ENCODE results near the gene PXK.
"Not testable (repeated sequence)": the region's sequence is repeated elsewhere in the genome, so short reads cannot be mapped to it uniquely, and the experiment has no call there.

Gene PXK

GRCh38 chr3:58419780-58420507, 87.3 kb downstream of the PXK start:
- no peak for DNase-seq

GRCh38 chr3:58421004-58421403, 88.3 kb downstream of the PXK start:
- DNase-seq = no peak

- DNase-seq = no peak
These were observed 90.1 kb downstream of the PXK start for GRCh38 chr3:58422756-58423325.

- no peak for DNase-seq
These were observed 91.9 kb downstream of the PXK start for GRCh38 chr3:58424613-58425012.

GRCh38 chr3:58425782-58426181, 93.1 kb downstream of the PXK start:
- DNase-seq = no peak

GRCh38 chr3:58427661-58428361, 95.1 kb downstream of the PXK start:
- DNase-seq = no peak

GRCh38 chr3:58429657-58430056, 97.0 kb downstream of the PXK start:
- no peak for DNase-seq

- DNase-seq = no peak
These were observed 100.2 kb downstream of the PXK start for GRCh38 chr3:58432905-58433304.

GRCh38 chr3:58433400-58434167, 100.9 kb downstream of the PXK start, which contains the start of gene PDHB:
PDHB (minus strand) TSS chr3:58433832; CDS start chr3:58433809, 23 bp downstream.
- DNase-seq = peak; percentile 79 to 99 (median 95)

- no peak for DNase-seq
These were observed 101.4 kb downstream of the PXK start for GRCh38 chr3:58434168-58434504.

GRCh38 chr3:58434511-58434910, 101.8 kb downstream of the PXK start:
- no peak for DNase-seq

- no peak for DNase-seq
These were observed 102.3 kb downstream of the PXK start for GRCh38 chr3:58434990-58435389.

GRCh38 chr3:58437276-58437675, 104.6 kb downstream of the PXK start:
- not testable (repeated sequence) for DNase-seq

GRCh38 chr3:58440996-58441355, 108.3 kb downstream of the PXK start:
- not testable (repeated sequence) for DNase-seq

- DNase-seq = no peak
These were observed 109.1 kb downstream of the PXK start for GRCh38 chr3:58441514-58442450.

GRCh38 chr3:58452176-58452575, 119.5 kb downstream of the PXK start:
- no peak for DNase-seq

- no peak for DNase-seq
These were observed 126.5 kb downstream of the PXK start for GRCh38 chr3:58459160-58459559.

- DNase-seq = no peak
These were observed 130.1 kb downstream of the PXK start for GRCh38 chr3:58462829-58463180.

- DNase-seq = peak in 10 of 14 donors; percentile 4 to 50 (median 36)
These were observed 130.7 kb downstream of the PXK start for GRCh38 chr3:58463181-58463941.

GRCh38 chr3:58463942-58464271, 131.2 kb downstream of the PXK start:
- no peak for DNase-seq

- no peak for DNase-seq
These were observed 132.2 kb downstream of the PXK start for GRCh38 chr3:58464866-58465265.

Data from C1 segment of cervical spinal cord (tissue), 14 donors.